GM12801 (cell line): ENCODE data around the gene ZNF391.

Experiments
- TF ChIP-seq, protein P1 (sequence below): IDR thresholded peaks from one replicate; pipeline ENCODE4 v1.5.1; 2011; ENCODE audit warnings: control low read depth; ENCODE audit not compliant: insufficient read length; ENCODE audit errors: extremely low read depth

Gene ZNF391

DNA sequence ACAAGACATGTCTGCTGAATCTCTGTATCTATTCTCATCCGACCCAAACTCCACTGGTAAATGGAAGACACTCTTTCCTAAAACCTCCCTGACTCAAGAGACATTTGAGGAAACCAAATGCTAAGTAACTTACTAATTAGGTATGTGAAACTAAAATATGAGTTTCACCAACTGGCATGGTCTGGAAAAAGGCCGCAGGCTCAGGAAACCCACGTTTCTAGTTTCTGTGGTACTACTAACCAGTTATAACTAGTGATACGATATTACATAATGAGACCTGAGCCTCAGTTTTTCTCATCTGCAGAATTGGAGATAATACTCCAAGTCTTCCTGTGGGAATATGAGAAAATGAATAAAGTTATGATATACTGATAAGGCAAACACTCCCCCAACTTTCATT is 39.9 kb downstream of the ZNF391 start:
- TF ChIP-seq, protein P1, sequence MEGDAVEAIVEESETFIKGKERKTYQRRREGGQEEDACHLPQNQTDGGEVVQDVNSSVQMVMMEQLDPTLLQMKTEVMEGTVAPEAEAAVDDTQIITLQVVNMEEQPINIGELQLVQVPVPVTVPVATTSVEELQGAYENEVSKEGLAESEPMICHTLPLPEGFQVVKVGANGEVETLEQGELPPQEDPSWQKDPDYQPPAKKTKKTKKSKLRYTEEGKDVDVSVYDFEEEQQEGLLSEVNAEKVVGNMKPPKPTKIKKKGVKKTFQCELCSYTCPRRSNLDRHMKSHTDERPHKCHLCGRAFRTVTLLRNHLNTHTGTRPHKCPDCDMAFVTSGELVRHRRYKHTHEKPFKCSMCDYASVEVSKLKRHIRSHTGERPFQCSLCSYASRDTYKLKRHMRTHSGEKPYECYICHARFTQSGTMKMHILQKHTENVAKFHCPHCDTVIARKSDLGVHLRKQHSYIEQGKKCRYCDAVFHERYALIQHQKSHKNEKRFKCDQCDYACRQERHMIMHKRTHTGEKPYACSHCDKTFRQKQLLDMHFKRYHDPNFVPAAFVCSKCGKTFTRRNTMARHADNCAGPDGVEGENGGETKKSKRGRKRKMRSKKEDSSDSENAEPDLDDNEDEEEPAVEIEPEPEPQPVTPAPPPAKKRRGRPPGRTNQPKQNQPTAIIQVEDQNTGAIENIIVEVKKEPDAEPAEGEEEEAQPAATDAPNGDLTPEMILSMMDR, result no peak

DNA sequence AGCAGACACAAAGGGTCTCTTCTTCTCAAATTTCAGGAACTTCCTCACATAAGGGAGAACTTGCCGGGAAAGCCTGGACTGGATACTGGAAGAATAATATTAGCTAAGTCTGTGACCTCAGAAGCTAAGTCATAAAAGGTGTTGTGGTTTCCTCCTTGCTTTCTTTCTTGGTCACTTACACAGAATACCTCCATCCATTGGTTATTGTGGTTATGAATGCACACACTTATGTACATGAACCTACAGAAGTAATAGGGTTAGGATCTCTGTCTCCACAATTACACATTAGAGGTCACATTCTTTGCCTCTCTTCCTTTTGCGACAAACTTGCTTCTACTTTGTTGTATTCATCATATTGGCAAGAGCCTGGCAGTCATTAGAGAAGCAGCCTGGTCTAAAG is 40.4 kb downstream of the ZNF391 start:
- TF ChIP-seq, protein P1, result no peak

DNA sequence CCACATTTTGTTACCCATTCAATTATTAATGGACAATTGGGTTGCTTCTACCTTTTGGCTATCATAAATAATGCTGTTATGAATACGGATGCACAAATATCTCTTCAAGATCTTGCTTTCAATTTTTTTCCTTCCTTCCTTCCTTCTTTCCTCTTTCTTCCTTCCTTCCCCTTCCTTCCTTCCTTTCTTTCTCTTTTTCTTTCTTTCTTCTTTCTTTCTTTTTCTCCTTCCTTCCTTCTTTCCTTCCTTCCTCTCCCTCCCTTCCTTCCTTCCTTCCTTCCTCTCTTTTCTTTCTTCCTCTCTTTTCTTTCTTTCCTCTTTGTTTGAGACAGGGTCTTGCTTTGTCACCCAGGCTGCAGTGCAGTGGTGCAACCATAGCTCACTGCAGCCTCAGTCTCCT is 45.2 kb downstream of the ZNF391 start:
- TF ChIP-seq, protein P1, result no peak

DNA sequence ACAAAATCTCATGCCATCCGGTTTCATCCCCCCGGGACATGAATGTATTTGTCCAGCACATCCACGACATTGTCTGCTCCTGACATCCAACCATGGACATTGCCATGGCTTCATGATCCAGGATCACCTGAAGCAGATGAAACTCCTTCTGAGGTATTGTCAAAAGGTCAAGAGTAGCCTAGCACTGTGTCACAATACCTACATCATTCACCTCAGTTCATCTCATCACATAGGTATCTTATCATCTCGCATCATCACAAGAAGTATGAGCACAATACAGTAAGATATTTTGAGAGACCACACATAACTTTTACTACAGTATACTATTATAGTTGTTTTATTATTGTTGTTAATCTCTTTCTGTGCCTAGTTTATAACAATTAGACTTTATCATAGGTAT is 50.8 kb downstream of the ZNF391 start:
- TF ChIP-seq, protein P1, result no peak

DNA sequence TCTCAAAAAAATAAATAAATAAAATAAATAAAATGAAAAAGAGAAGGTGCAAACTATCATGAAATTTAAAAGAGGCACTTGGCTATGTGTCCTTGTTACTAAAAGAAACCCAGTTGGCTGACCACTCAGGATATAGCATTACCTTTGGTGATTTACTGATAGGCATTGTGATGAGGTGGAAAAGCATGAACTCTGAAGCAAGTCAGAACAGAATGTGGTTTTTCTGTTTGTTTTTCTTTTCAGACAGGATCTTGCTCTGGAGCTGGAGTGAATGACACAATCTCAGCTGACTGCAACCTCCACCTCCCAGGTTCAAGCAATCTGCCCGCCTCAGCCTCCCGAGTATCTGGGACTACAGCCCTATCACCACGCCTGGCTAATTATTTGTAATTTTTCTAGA is 52.4 kb downstream of the ZNF391 start:
- TF ChIP-seq, protein P1, result no peak

DNA sequence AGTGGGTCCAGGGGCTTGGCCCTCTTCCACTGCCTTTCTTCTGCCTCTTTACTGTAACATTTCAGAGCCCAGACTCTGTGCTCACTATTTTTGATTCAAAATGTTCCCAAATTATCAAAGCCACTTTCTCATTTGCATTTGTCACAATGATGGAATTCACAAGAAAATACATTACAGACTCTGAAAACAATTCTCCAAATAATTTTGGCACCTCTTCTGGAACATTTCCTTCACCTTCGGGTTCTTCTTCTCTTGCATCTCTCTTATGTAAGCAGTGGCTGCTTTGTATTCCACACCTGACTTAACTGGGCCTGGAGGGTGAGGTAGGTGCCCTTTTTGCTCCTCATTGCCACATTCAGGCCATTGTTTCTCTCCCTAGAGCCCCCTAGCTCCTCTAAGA is 54.4 kb downstream of the ZNF391 start:
- TF ChIP-seq, protein P1, result no peak

DNA sequence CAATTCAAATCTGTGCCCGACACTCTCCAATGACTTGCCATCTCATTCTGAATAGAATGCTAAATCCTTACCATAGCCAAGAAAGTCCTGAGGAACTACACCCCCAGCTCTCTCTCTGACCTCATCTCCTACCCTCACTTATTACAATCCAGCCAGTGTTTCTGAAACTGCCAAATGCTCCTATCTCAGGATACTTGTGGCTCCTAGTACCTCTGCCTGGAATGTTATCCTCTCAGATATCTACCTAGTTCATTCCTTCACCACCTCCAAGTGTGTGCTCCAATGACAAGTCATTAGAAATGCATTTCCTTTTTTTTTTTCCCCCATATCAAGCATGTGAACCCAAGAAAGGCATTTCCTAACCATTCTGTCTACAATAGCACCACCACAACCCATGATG is 59.9 kb downstream of the ZNF391 start:
- TF ChIP-seq, protein P1, result no peak

DNA sequence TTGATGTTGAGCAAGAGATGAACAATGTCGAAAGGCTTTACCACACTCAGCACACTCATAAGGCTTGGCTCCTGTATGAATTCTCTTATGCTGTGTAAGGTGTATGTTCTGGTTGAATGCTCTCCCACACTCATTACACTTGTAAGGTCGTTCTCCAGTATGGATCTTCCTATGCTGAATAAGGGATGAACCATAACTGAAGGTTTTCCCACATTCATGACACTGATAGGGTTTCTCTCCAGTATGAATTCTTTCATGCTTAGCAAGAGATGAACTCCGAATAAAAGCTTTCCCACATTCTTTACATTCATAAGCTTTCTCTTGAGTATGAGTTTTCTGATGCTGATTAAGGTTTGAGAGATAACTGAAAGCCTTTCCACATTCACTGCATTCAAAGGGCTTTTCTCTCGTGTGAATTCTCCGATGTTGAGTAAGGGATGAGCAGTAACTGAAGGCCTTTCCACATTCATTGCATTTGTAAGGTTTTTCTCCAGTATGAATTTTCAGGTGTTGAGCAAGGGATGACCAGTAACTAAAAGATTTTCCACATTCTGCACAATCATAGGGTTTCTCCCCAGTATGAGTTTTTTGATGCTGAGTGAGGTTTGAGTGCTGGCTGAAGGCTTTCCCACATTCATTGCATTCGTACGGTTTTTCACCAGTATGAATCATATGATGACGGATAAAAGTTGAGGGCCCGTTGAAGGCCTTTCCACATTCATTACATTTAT is 63.3 kb downstream of the ZNF391 start:
- TF ChIP-seq, protein P1, result no peak
